Measurements from ENCODE around the gene SLC13A3. TPM values are rescaled to one million over a fixed set of nuclear protein-coding genes. Genes with fewer than 3 reads are reported as not detected.

SLC13A3 gene
- total RNA-seq, 3 donors from 2014 or later (not counting 1 experiment from before 2014, with no cell fraction given): 0.63 TPM; not detected in 1

GRCh38 chr20:46671866-46672542 is 20.7 kb upstream of the SLC13A3 start:
- DNase-seq (no peak), ATAC-seq (no peak)
- Mint-ChIP-seq H3K27ac (no peak overlapping the region), H3K27me3 (ENCODE audit: low read depth in 2 of 2) (no peaks in the 10 kb centered on the region), H3K4me1 (no peaks in the 10 kb centered on the region), H3K4me3 (no peak overlapping the region), H3K9me3 (no peaks in the 10 kb centered on the region), H3K36me3 (no peaks in the 10 kb centered on the region)
- H3K27me3 ChIP-seq (ENCODE audit: control insufficient read depth, insufficient read depth, low read length): no peaks in the 10 kb centered on the region
- H3K4me1 ChIP-seq (ENCODE audit: control insufficient read depth, insufficient read depth, low read length): no peaks in the 10 kb centered on the region
- H3K9me3 ChIP-seq (ENCODE audit: control insufficient read depth, insufficient read depth, low read length): peaks cover 4% of the 10 kb centered on the region
- TF ChIP-seq CTCF (IDR thresholded peaks at IDR 0.05): no peak
- H3K4me3 ChIP-seq (ENCODE audit: low read length): no peak overlapping the region
- intact Hi-C loops (cut with micrococcal nuclease): no loop called here
- no peak overlapping the region for H3K27ac ChIP-seq (ENCODE audit: low read length)
- no peaks in the 10 kb centered on the region for H3K36me3 ChIP-seq (ENCODE audit: control insufficient read depth, insufficient read depth, low read length)
- WGBS (ENCODE audit: insufficient coverage): 93% methylated on average over 3 of the region's 3 CpGs

- no peaks in the 10 kb centered on the region for H3K4me1 Mint-ChIP-seq
- Histone ChIP-seq H3K4me1 (ENCODE audit: control insufficient read depth, insufficient read depth, low read length) (no peaks in the 10 kb centered on the region), H3K27me3 (ENCODE audit: control insufficient read depth, insufficient read depth, low read length) (no peaks in the 10 kb centered on the region), H3K36me3 (ENCODE audit: control insufficient read depth, insufficient read depth, low read length) (no peaks in the 10 kb centered on the region), H3K4me3 (ENCODE audit: low read length) (no peak overlapping the region), H3K9me3 (ENCODE audit: control insufficient read depth, insufficient read depth, low read length) (peaks cover 4% of the 10 kb centered on the region), H3K27ac (ENCODE audit: low read length) (no peak overlapping the region)
- DNase-seq (no peak), ATAC-seq (no peak)
- no peaks in the 10 kb centered on the region for H3K36me3 Mint-ChIP-seq
- WGBS (ENCODE audit: insufficient coverage): 93% methylated on average over 3 of the region's 3 CpGs
- H3K9me3 Mint-ChIP-seq: no peaks in the 10 kb centered on the region
- TF ChIP-seq CTCF (IDR thresholded peaks at IDR 0.05): no peak
- H3K27me3 Mint-ChIP-seq (ENCODE audit: low read depth in 2 of 2): no peaks in the 10 kb centered on the region
- no peak overlapping the region for H3K4me3 Mint-ChIP-seq
- intact Hi-C loops (cut with micrococcal nuclease): no loop called here
- no peak overlapping the region for H3K27ac Mint-ChIP-seq
These were observed 19.6 kb upstream of the SLC13A3 start for GRCh38 chr20:46670585-46671584.

GRCh38 chr20:46670228-46670584 is 18.9 kb upstream of the SLC13A3 start:
- Histone ChIP-seq H3K4me1 (ENCODE audit: control insufficient read depth, insufficient read depth, low read length) (no peaks in the 10 kb centered on the region), H3K27ac (ENCODE audit: low read length) (no peak overlapping the region), H3K27me3 (ENCODE audit: control insufficient read depth, insufficient read depth, low read length) (no peaks in the 10 kb centered on the region), H3K36me3 (ENCODE audit: control insufficient read depth, insufficient read depth, low read length) (no peaks in the 10 kb centered on the region), H3K4me3 (ENCODE audit: low read length) (no peak overlapping the region), H3K9me3 (ENCODE audit: control insufficient read depth, insufficient read depth, low read length) (peaks cover 4% of the 10 kb centered on the region)
- DNase-seq (no peak), ATAC-seq (no peak)
- WGBS (ENCODE audit: insufficient coverage): no CpG with 5 or more reads among the region's 2 CpGs
- no peak for TF ChIP-seq CTCF (IDR thresholded peaks at IDR 0.05)
- no peaks in the 10 kb centered on the region for H3K9me3 Mint-ChIP-seq
- H3K36me3 Mint-ChIP-seq: no peaks in the 10 kb centered on the region
- no peak overlapping the region for H3K27ac Mint-ChIP-seq
- H3K27me3 Mint-ChIP-seq (ENCODE audit: low read depth in 2 of 2): no peaks in the 10 kb centered on the region
- intact Hi-C loops (cut with micrococcal nuclease): no loop called here
- no peak overlapping the region for H3K4me3 Mint-ChIP-seq
- no peaks in the 10 kb centered on the region for H3K4me1 Mint-ChIP-seq

Data from natural killer cell (primary cell).